GM12878 (cell line): ENCODE results near the gene GRAMD1A. TPM values are rescaled to one million over a fixed set of nuclear protein-coding genes. Genes with fewer than 3 reads are reported as not detected.

ENCODE experiments used
- ATAC-seq: fragments of 200-7000 bp; cut with Tn5 transposase; 3 replicates; pipeline ENCODE4 v1.9.1; 2020; ENCODE audit warnings: mild to moderate bottlenecking, moderate library complexity
- BruUV-seq: library from RNA; stranded (reverse); fragments of 400-500 nt; replicated peaks from 2 replicates; lab custom pipeline; 2021; lab: Mats Ljungman, UMichigan
- CTCF ChIA-PET: fragments of 300-600 bp; sonication (Branson Sonifier 250); formaldehyde crosslinking; extraction: SDS; loops from one replicate; lab custom pipeline; 2021; ENCODE audit warnings: inconsistent platforms; lab: Yijun Ruan, JAX
- POLR2A ChIA-PET: fragments of 350-600 bp; formaldehyde crosslinking; extraction: SDS; loops from one replicate; lab custom pipeline; 2021; ENCODE audit warnings: inconsistent platforms; lab: Charles Lee
- RAD21 ChIA-PET: fragments of 300-600 bp; sonication (Branson Sonifier 250); formaldehyde crosslinking; loops from one replicate; lab custom pipeline; 2023; ENCODE audit warnings: antibody characterized with exemption; ENCODE audit not compliant: unreplicated experiment; lab: Charles Lee
- SMC1A ChIA-PET: fragments of 300-600 bp; sonication (Branson Sonifier 250); formaldehyde crosslinking; loops from one replicate; lab custom pipeline; 2023; ENCODE audit not compliant: unreplicated experiment, uncharacterized antibody; lab: Charles Lee
- DNase-seq: peaks from one replicate; pipeline ENCODE4 v3.0.0-alpha.2; 2011; ENCODE audit warnings: low read depth, low spot score
- FAIRE-seq: peaks from 3 replicates; lab custom pipeline; 2011; peaks lifted over from hg19 to GRCh38; lab: Jason Lieb, UNC
- H2AFZ ChIP-seq: 2 replicates; pipeline ENCODE4 v1.6.0; 2011; ENCODE audit warnings: low read depth, low read length, control low read depth; ENCODE audit not compliant: control insufficient read depth
- H3K27ac ChIP-seq: 2 replicates; pipeline ENCODE4 v1.5.1; 2011; ENCODE audit warnings: control low read depth; ENCODE audit not compliant: control insufficient read depth, insufficient read depth
- H3K27me3 ChIP-seq, 2 experiments: replicated peaks in 1 of 2; 2 replicates each; pipeline versions ENCODE4 v1.6.0 to v1.6.1; 2011; ENCODE audit warnings: low read length in 1 of 2; ENCODE audit not compliant: control insufficient read depth in 2 of 2, insufficient read depth in 2 of 2
- H3K36me3 ChIP-seq, 2 experiments: 2 replicates each; pipeline ENCODE4 v1.5.1; 2011; ENCODE audit warnings: low read length in 1 of 2; ENCODE audit not compliant: control insufficient read depth in 2 of 2, insufficient read depth in 2 of 2
- H3K4me1 ChIP-seq: 2 replicates; pipeline ENCODE4 v1.6.1; 2011; ENCODE audit warnings: mild to moderate bottlenecking, low read length, moderate library complexity, mixed read lengths; ENCODE audit not compliant: control insufficient read depth, insufficient read depth
- H3K4me2 ChIP-seq: 2 replicates; pipeline ENCODE4 v1.6.0; 2011; ENCODE audit warnings: control low read depth; ENCODE audit not compliant: control insufficient read depth, insufficient read depth
- H3K4me3 ChIP-seq: fragments of 200-600 bp; sonication (generic); 2 replicates; pipeline ENCODE4 v1.5.1; 2016
- H3K79me2 ChIP-seq: 2 replicates; pipeline ENCODE4 v1.6.0; 2011; ENCODE audit warnings: low read length; ENCODE audit not compliant: control insufficient read depth, insufficient read depth
- H3K9ac ChIP-seq: 2 replicates; pipeline ENCODE4 v1.8.0; 2011; ENCODE audit warnings: low read length, control low read depth, mixed read lengths; ENCODE audit not compliant: control insufficient read depth, insufficient read depth
- H3K9me3 ChIP-seq: replicated peaks from 3 replicates; pipeline ENCODE4 v1.5.1; 2011; ENCODE audit warnings: mild to moderate bottlenecking, low read length; ENCODE audit not compliant: control insufficient read depth, insufficient read depth
- H4K20me1 ChIP-seq: 2 replicates; pipeline ENCODE4 v1.6.0; 2011; ENCODE audit not compliant: control insufficient read depth, insufficient read depth
- ATF7 ChIP-seq: fragments of 450-650 bp; IDR thresholded peaks from 2 replicates; pipeline ENCODE4 v1.6.1; 2016; ENCODE audit warnings: low read depth, mild to moderate bottlenecking
- CEBPZ ChIP-seq: fragments of 150-350 bp; IDR thresholded peaks from 2 replicates; pipeline ENCODE4 v1.6.1; 2016; ENCODE audit warnings: low read depth, low read length
- CUX1 ChIP-seq: IDR thresholded peaks from 2 replicates; pipeline ENCODE4 v1.6.1; 2012; ENCODE audit warnings: improper control_type of control experiment, low read depth, low read length; ENCODE audit not compliant: insufficient replicate concordance
- E2F8 ChIP-seq: fragments of 450-650 bp; IDR thresholded peaks from 2 replicates; pipeline ENCODE4 v1.6.1; 2018; ENCODE audit warnings: mild to moderate bottlenecking, low read depth, moderate library complexity; ENCODE audit not compliant: partially characterized antibody
- KAT2A ChIP-seq: conservative IDR thresholded peaks from 2 replicates; pipeline ENCODE4 v1.6.1; 2011; ENCODE audit warnings: low read depth, low read length; ENCODE audit not compliant: control insufficient read depth
- NFIC ChIP-seq: IDR thresholded peaks from 2 replicates; pipeline ENCODE4 v1.6.1; 2012; ENCODE audit warnings: low read depth, mild to moderate bottlenecking, inconsistent platforms, low read length, moderate library complexity
- NR2F1 ChIP-seq: fragments of 450-650 bp; conservative IDR thresholded peaks from 2 replicates; pipeline ENCODE4 v1.6.1; 2017; ENCODE audit warnings: mild to moderate bottlenecking
- SIN3A ChIP-seq: IDR thresholded peaks from 2 replicates; pipeline ENCODE4 v1.6.1; 2012; ENCODE audit warnings: low read depth, low read length, improper control_type of control experiment
- WGBS: methylation state at CpG from one replicate; pipeline ENCODE4 v1.1.6; 2016; ENCODE audit warnings: low lambda C conversion rate; ENCODE audit not compliant: insufficient replicate concordance, insufficient coverage; ENCODE audit errors: missing lambda C conversion rate; 5-methylcytosine and 5-hydroxymethylcytosine counted together
- in situ Hi-C: fragments of 300-500 bp; cut with MboI; formaldehyde crosslinking; loops from 9 replicates; pipeline ENCODE4 v1.14.3; 2018; ENCODE audit warnings: mixed read lengths
- intact Hi-C: fragments of 100-400 bp; cut with micrococcal nuclease; formaldehyde crosslinking; loops from one replicate; pipeline ENCODE4 v1.14.2; 2022; ENCODE audit not compliant: unreplicated experiment
- polyA plus RNA-seq, 11 experiments: library from polyadenylated mRNA; depleted of rRNA in 4 of 11; unstranded in 6 of 11; stranded (reverse) in 5 of 11; fragments of >200 nt; fragmentation: Nextera tagmentation in 4 of 11; fragmentation: Illumina TruSeq in 1 of 11; extraction: Ambion mirVana in 4 of 11; extraction: Trizol in 1 of 11; gene quantifications; 1 replicate in 1 of 11; 2 replicates in 10 of 11; pipeline versions ENCODE4 v1.2.1 to v1.2.3, GENCODE V29; 2011 to 2016; ENCODE audit warnings: inconsistent platforms in 2 of 11, missing spikeins in 2 of 11, low read depth in 1 of 11
- total RNA-seq, 4 experiments: library from RNA; depleted of rRNA in 3 of 4; stranded (reverse); fragments of >200 nt in 3 of 4; fragmentation: Illumina TruSeq in 1 of 4; extraction: Trizol in 1 of 4; gene quantifications; 2 replicates each; pipeline versions ENCODE4 v1.2.1 to v1.2.3, GENCODE V29; 2013 to 2021

Gene GRAMD1A
- total and polyA plus RNA-seq, 10 of the 15 experiments (the other 5 are each of a cell fraction or from before 2014, with no cell fraction given): 0.79 to 73.6 (median 35.3) TPM

- TF ChIP-seq SIN3A: no peak
- TF ChIP-seq NR2F1: no peak
- TF ChIP-seq KAT2A: no peak
- no peak for TF ChIP-seq CEBPZ
- no peak for TF ChIP-seq ATF7
- TF ChIP-seq, all 136 proteins: peak for 0
These were observed 25.1 kb upstream of the GRAMD1A start (continued) for GRCh38 chr19:34975056-34975455.

GRCh38 chr19:34976611-34977010 lies 23.5 kb upstream of the GRAMD1A start:
- H3K9me3 ChIP-seq: no peaks in the 10 kb centered on the region; the same call in 2 of the 3 replicates
- no peaks in the 10 kb centered on the region for H4K20me1 ChIP-seq
- H3K4me1 ChIP-seq: peaks cover 8% of the 10 kb centered on the region
- no TSS peak for BruUV-seq
- H3K36me3 ChIP-seq: no peaks in the 10 kb centered on the region
- 33% methylated on average over 3 of the region's 3 CpGs for WGBS
- intact Hi-C loops (loop anchor here (10.0 kb wide), 1 partner anchor 158 kb away; the partner anchor contains the start of genes FXYD1 and LGI4), in situ Hi-C loops (loop anchor here (5.0 kb wide), 1 partner anchor 36 kb away; no protein-coding TSS in a partner anchor)
- no peak overlapping the region for H2AFZ ChIP-seq
- H3K9ac ChIP-seq: no peak overlapping the region
- CTCF ChIA-PET: interaction anchor here (5.1 kb wide), 1 partner anchor 36 kb away, joined by 62 read pairs; no protein-coding TSS in a partner anchor
- H3K4me2 ChIP-seq: no peak overlapping the region
- TF ChIP-seq NFIC: no peak
- TF ChIP-seq E2F8: no peak
- TF ChIP-seq CUX1: no peak
- no peak overlapping the region for H3K4me3 ChIP-seq
- ATAC-seq (no peak), DNase-seq (no peak), FAIRE-seq (no peak)
- SMC1A ChIA-PET: no interaction called here
- H3K27me3 ChIP-seq: no peaks in the 10 kb centered on the region
- no peak overlapping the region for H3K27ac ChIP-seq
- POLR2A ChIA-PET: interaction anchor here (1.0 kb wide), 1 partner anchor 25 kb away, joined by 3 read pairs; no protein-coding TSS in a partner anchor
- H3K79me2 ChIP-seq: no peaks in the 10 kb centered on the region
- RAD21 ChIA-PET: no interaction called here
